Amygdala (tissue), 56 donors: ENCODE results near the gene SERPINE1.

Source experiments
- DNase-seq, 56 donors: peaks; one replicate each; lab custom pipeline; 2025; lab: John Stamatoyannopoulos, UW

SERPINE1 gene

GRCh38 chr7:101166909-101167644 lies 40.2 kb downstream of the SERPINE1 start:
- no peak for DNase-seq

- peak in 1 of 56 donors; percentile 7 for DNase-seq
Measured at GRCh38 chr7:101167645-101168411, 40.9 kb downstream of the SERPINE1 start.

GRCh38 chr7:101168412-101169049 lies 41.6 kb downstream of the SERPINE1 start:
- DNase-seq = no peak

- DNase-seq = no peak
Measured at GRCh38 chr7:101169110-101169837, 42.4 kb downstream of the SERPINE1 start.

GRCh38 chr7:101169838-101170551 lies 43.1 kb downstream of the SERPINE1 start:
- DNase-seq = peak in 38 of 56 donors; percentile 5 to 74 (median 38)

GRCh38 chr7:101170617-101171441 lies 43.9 kb downstream of the SERPINE1 start:
- no peak for DNase-seq

- DNase-seq = no peak
Measured at GRCh38 chr7:101171442-101171837, 44.5 kb downstream of the SERPINE1 start.

- DNase-seq = no peak
Measured at GRCh38 chr7:101172005-101172853, 45.3 kb downstream of the SERPINE1 start.

- DNase-seq = peak in 3 of 56 donors; percentile 25 to 43 (median 35)
Measured at GRCh38 chr7:101172854-101173751, 46.2 kb downstream of the SERPINE1 start.

- DNase-seq = no peak
Measured at GRCh38 chr7:101173752-101174244, 46.9 kb downstream of the SERPINE1 start.

GRCh38 chr7:101174322-101174854 lies 47.5 kb downstream of the SERPINE1 start:
- no peak for DNase-seq

- DNase-seq = no peak
Measured at GRCh38 chr7:101175664-101176063, 48.8 kb downstream of the SERPINE1 start.

GRCh38 chr7:101177644-101178043 lies 50.7 kb downstream of the SERPINE1 start:
- no peak for DNase-seq

- no peak for DNase-seq
Measured at GRCh38 chr7:101179117-101179516, 52.2 kb downstream of the SERPINE1 start.

GRCh38 chr7:101179713-101180112 lies 52.8 kb downstream of the SERPINE1 start:
- DNase-seq = no peak

GRCh38 chr7:101180130-101180755 lies 53.3 kb downstream of the SERPINE1 start, which contains the start of gene NAT16:
Gene NAT16 (minus strand): TSS chr7:101180293. CDS start chr7:101174807, 5,486 bp downstream.
- DNase-seq = no peak
